ENCODE measurements around the gene TMPRSS11F.

TMPRSS11F gene

DNA sequence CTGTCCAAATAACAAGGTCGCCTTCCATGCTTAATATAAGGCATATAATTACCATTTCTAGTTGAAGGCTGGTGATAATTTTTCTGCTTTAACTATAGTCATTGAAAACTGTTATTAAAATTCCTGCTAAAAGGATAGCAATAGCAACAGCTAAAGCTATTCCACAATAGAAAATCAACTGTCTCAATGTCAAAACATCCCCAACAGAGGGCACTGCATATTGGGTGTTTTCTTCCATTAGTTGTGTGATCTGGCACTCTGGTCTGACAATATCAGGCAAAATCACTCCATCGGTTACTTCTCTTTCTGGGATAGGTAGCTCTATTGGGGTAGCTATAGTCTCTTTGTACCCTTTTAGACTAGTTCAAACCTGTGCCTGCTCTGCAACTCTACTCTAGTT is 53.5 kb downstream of the TMPRSS11F start:
- DNase-seq: no peak

DNA sequence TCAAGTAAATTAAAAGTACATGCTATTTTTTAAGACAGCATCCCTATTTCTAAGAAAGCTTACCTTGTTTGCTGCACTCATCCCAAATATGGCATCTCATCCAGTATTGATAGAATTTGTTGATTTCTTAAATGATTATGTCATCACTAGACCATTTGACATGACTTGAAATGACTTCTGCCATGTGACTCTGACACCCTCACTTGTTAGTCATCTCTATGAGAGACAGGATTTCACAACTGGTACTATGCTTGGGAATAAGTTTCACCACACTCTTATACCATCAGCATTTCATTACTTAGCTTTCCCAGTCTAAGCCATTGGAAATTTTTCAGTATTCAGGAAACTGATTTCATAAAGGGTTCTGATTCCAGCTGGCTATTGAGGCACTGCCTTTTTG is 55.3 kb downstream of the TMPRSS11F start:
- DNase-seq: no peak

- DNase-seq: no peak
Measured at GRCh38 chr4:68070302-68070701, 59.4 kb downstream of the TMPRSS11F start.

DNA sequence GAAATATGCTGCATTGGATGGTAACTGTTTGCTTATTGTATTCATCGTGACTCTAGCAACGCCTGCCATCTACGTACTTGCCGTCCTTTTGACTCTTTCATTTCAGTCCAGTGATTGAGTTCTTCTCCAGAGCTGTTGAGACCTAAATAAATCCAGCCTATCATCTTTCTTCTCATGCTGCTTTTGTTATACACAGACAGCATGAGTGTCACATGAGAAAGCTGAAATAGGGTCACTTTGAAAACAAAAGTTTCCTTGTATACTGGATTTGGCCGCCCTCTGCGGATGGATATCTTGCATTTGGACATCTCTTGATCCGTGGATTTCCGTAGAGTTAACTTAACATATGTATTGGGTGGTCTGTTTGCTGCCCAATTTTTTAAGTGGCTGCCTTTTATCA is 67.2 kb downstream of the TMPRSS11F start:
- no peak for DNase-seq

- DNase-seq: no peak
Measured at GRCh38 chr4:68038272-68038671, 91.4 kb downstream of the TMPRSS11F start.

DNA sequence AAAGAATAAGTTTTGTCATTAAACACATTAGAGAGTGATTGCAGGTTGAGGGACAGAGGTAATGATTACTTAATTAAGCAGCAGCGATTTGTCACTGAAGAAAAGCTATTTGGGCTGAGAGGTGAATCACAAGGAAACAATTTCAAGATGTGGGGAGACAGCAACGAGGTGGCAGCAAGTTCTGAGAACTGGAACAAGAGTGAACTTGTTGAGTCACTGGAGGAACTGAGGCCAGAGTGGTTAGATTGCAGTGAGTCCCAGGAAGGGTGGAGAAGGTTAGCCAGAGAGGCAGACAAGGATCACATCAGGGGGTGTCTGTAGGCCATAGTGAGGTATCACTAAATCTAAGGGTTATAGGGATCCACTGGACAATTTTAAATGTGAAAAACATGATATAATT is 108.5 kb downstream of the TMPRSS11F start:
- no peak for DNase-seq

DNA sequence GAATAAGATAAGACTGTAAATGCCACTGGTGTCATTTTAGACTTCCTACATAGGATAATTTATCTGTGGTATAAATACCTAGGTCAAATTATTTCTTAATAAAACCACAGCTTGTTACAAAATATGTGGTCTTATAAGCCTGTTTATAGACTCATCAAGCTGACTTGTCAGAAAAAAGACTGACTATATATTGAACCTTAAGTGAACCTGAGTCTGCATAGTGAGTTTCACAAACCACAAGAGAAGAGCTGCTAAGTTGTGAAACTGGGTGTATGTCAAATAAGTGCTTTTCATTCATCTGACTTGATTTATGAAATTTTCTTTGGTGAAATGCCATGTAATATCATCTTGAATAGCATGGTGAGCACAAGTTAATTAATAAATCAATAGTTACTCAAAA is 118.0 kb downstream of the TMPRSS11F start:
- no peak for DNase-seq

Measured in NCI-H1048 (cell line).